Skeletal muscle tissue (tissue), 4 donors: ENCODE data around the gene ZSCAN5B. TPM values are rescaled to one million over a fixed set of nuclear protein-coding genes. Genes with fewer than 3 reads are reported as not detected.
"Not testable (repeated sequence)": the region's sequence is repeated elsewhere in the genome, so short reads cannot be mapped to it uniquely, and the experiment has no call there.

ENCODE experiments used
- H3K27ac ChIP-seq: one replicate; pipeline ENCODE4 v1.7.0; 2013; ENCODE audit warnings: mild to moderate bottlenecking, low read depth, low read length, inconsistent platforms
- H3K27me3 ChIP-seq, 3 donors: one replicate each; pipeline ENCODE4 v1.7.0; 2013; ENCODE audit warnings: low read length in 3 of 3; ENCODE audit not compliant: control insufficient read depth in 3 of 3, insufficient read depth in 3 of 3
- H3K36me3 ChIP-seq, 3 donors: one replicate each; pipeline ENCODE4 v1.7.0; 2013; ENCODE audit warnings: low read length in 3 of 3; ENCODE audit not compliant: control insufficient read depth in 3 of 3, insufficient read depth in 3 of 3
- H3K4me1 ChIP-seq, 3 donors: one replicate each; pipeline ENCODE4 v1.7.0; 2013; ENCODE audit warnings: low read length in 3 of 3, mild to moderate bottlenecking in 3 of 3; ENCODE audit not compliant: control insufficient read depth in 3 of 3, insufficient read depth in 3 of 3
- H3K4me3 ChIP-seq, 3 donors: one replicate each; pipeline ENCODE4 v1.7.0; 2013; ENCODE audit warnings: low read length in 3 of 3
- H3K9ac ChIP-seq, 3 donors: one replicate each; pipeline ENCODE4 v1.7.0; 2013; ENCODE audit warnings: low read length in 3 of 3, mild to moderate bottlenecking in 3 of 3, moderate library complexity in 2 of 3, low read depth in 1 of 3
- H3K9me3 ChIP-seq, 3 donors: one replicate each; pipeline ENCODE4 v1.7.0; 2013; ENCODE audit warnings: low read length in 3 of 3; ENCODE audit not compliant: control insufficient read depth in 3 of 3
- total RNA-seq: library from RNA; depleted of rRNA; stranded (reverse); fragments of >200 nt; gene quantifications from one replicate; pipeline ENCODE4 v1.2.3, GENCODE V29; 2014
- donor health status: Osteomylitis.

ZSCAN5B gene
- total RNA-seq, 1 donor from 2014 or later, result under 0.01 TPM

GRCh38 chr19:56177564-56178243 is 19.9 kb downstream of the ZSCAN5B start:
- no peak overlapping the region for H3K9ac ChIP-seq
- H3K27ac ChIP-seq, result no peak overlapping the region
- H3K27me3 ChIP-seq, result peaks cover 27 to 43% (median 30%) of the 10 kb centered on the region in 3 donors
- H3K4me1 ChIP-seq, result no peaks in the 10 kb centered on the region
- H3K4me3 ChIP-seq, result no peak overlapping the region
- H3K9me3 ChIP-seq, result no peaks in the 10 kb centered on the region
- H3K36me3 ChIP-seq, result no peaks in the 10 kb centered on the region

GRCh38 chr19:56176881-56177280 is 20.7 kb downstream of the ZSCAN5B start:
- no peaks in the 10 kb centered on the region for H3K4me1 ChIP-seq
- no peak overlapping the region for H3K27ac ChIP-seq
- H3K4me3 ChIP-seq, result no peak overlapping the region
- no peak overlapping the region for H3K9ac ChIP-seq
- H3K9me3 ChIP-seq, result no peaks in the 10 kb centered on the region
- peaks cover 27 to 36% (median 27%) of the 10 kb centered on the region in 3 donors for H3K27me3 ChIP-seq
- H3K36me3 ChIP-seq, result no peaks in the 10 kb centered on the region

DNA sequence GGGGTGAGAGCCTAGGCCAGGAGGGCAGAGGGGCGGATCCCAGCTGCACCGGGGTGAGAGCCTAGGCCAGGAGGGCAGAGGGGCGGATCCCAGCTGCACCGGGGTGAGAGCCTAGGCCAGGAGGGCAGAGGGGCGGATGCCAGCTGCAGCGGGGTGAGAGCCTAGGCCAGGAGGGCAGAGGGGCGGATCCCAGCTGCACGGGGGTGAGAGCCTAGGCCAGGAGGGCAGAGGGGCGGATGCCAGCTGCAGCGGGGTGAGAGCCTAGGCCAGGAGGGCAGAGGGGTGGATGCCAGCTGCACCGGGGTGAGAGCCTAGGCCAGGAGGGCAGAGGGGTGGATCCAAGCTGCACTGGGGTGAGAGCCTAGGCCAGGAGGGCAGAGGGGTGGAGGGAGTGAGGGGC is 21.3 kb downstream of the ZSCAN5B start:
- H3K9me3 ChIP-seq, H3K9ac ChIP-seq, H3K4me1 ChIP-seq, H3K27ac ChIP-seq, H3K4me3 ChIP-seq, H3K36me3 ChIP-seq: not testable (repeated sequence)
- H3K27me3 ChIP-seq, result peaks cover 25 to 32% (median 27%) of the 10 kb centered on the region in 3 donors

DNA sequence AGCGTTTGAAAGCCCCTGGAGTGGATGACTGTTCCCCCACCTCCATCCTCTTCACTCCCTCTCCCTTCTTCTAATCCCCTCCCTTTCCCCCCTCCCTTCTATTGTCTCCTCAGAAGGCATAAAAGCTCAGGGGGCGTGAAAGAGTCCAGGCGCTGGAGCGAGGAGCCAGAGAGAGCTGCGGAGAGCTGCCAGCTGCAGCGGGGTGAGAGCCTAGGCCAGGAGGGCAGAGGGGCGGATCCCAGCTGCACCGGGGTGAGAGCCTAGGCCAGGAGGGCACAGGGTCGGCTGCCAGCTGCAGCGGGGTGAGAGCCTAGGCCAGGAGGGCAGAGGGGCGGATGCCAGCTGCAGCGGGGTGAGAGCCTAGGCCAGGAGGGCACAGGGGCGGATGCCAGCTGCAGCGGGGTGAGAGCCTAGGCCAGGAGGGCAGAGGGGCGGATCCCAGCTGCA is 21.7 kb downstream of the ZSCAN5B start, which contains the start of gene GALP:
Gene GALP, plus strand, starts transcription at position 148 of the 447 bp plus-strand sequence. CDS start 1,101 bp downstream, outside the sequence.
- not testable (repeated sequence) for H3K36me3 ChIP-seq, H3K9ac ChIP-seq, H3K4me1 ChIP-seq, H3K4me3 ChIP-seq, H3K9me3 ChIP-seq, H3K27ac ChIP-seq
- peaks cover 25 to 32% (median 27%) of the 10 kb centered on the region in 3 donors for H3K27me3 ChIP-seq

DNA sequence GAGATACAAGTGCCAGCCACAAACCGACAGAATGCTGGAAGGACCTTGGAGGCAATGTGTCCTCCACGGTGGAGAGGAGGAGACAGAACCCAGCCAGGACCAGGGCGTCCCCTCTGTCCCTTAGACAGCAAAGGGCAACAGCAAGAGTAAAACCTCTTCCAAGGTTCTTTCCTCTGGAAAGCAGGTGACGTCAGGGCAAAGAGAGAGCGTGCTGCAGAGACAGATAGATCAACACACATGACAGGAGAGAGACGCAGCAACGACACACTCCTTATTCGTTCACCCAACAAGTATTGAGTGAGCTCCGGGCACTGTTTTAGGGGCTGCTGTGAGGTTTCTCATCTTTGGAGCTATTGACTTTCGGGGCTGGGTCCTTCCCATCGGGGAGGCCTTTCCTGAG is 23.0 kb downstream of the ZSCAN5B start:
- no peaks in the 10 kb centered on the region for H3K4me1 ChIP-seq
- no peaks in the 10 kb centered on the region for H3K36me3 ChIP-seq
- H3K9ac ChIP-seq, result no peak overlapping the region
- no peaks in the 10 kb centered on the region for H3K9me3 ChIP-seq
- H3K27me3 ChIP-seq, result peaks cover 27 to 32% (median 27%) of the 10 kb centered on the region in 3 donors
- H3K27ac ChIP-seq, result no peak overlapping the region
- no peak overlapping the region for H3K4me3 ChIP-seq

GRCh38 chr19:56174086-56174485 is 23.5 kb downstream of the ZSCAN5B start:
- H3K27ac ChIP-seq, result no peak overlapping the region
- H3K36me3 ChIP-seq, result no peaks in the 10 kb centered on the region
- H3K9me3 ChIP-seq, result no peaks in the 10 kb centered on the region
- H3K4me3 ChIP-seq, result no peak overlapping the region
- H3K9ac ChIP-seq, result no peak overlapping the region
- no peaks in the 10 kb centered on the region for H3K4me1 ChIP-seq
- peaks cover 27 to 32% (median 27%) of the 10 kb centered on the region in 3 donors for H3K27me3 ChIP-seq

DNA sequence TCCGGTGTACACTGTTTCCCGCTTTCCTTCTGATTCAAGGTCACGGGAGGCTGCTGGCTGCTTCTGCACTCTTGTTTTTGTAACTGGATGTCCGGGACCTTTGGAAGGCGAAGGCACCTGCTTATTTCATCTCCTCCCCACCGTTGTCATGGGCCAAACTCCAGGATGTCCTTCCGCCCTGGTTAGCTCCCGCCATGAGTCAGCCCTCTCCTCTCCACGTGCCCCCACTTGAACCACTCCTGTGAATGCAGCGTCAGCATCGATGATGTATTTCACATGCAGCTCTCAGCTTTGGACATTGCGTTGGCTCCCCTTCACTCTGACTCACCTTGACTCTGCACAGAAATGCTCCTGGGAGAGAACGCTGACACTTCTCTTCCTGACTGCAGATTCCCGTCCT is 27.3 kb downstream of the ZSCAN5B start:
- peaks cover 9 to 16% (median 13%) of the 10 kb centered on the region in 3 donors for H3K27me3 ChIP-seq
- no peaks in the 10 kb centered on the region for H3K36me3 ChIP-seq
- no peak overlapping the region for H3K4me3 ChIP-seq
- no peak overlapping the region for H3K27ac ChIP-seq
- no peaks in the 10 kb centered on the region for H3K9me3 ChIP-seq
- no peak overlapping the region for H3K9ac ChIP-seq
- no peaks in the 10 kb centered on the region for H3K4me1 ChIP-seq

- H3K4me1 ChIP-seq, result no peaks in the 10 kb centered on the region
- no peaks in the 10 kb centered on the region for H3K9me3 ChIP-seq
- H3K9ac ChIP-seq, result no peak overlapping the region
- no peak overlapping the region for H3K4me3 ChIP-seq
- H3K36me3 ChIP-seq, result no peaks in the 10 kb centered on the region
- H3K27me3 ChIP-seq, result peaks cover 0 to 2% (median 0%) of the 10 kb centered on the region in 3 donors
- no peak overlapping the region for H3K27ac ChIP-seq
These were observed 30.5 kb downstream of the ZSCAN5B start for GRCh38 chr19:56167064-56167578.

DNA sequence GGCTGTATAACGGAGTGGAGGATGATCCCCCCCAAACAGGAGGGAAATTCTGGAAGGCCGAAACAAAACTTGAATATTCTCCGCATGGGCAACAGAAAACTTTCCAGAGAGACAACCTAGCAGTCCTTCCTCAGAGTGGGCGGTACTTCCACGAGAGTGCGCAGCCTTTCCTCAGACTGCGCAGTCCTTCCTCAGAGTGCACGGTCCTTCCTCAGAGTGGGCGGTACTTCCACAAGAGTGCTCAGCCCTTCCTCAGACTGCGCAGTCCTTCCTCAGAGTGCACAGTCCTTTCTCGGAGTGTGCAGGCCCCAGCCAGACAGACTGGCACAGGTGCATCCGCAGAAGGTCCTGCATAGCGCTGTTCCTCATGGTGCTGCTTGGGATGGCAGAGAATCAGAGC is 34.5 kb downstream of the ZSCAN5B start:
- Histone ChIP-seq H3K9ac (no peak overlapping the region), H3K36me3 (peaks cover 19 to 24% (median 22%) of the 10 kb centered on the region in 3 donors)

GRCh38 chr19:56162258-56162657 is 35.3 kb downstream of the ZSCAN5B start:
- Histone ChIP-seq H3K9me3 (no peaks in the 10 kb centered on the region), H3K9ac (no peak overlapping the region), H3K4me1 (no peaks in the 10 kb centered on the region), H3K36me3 (peaks cover 22 to 25% (median 22%) of the 10 kb centered on the region in 3 donors), H3K27me3 (no peaks in the 10 kb centered on the region), H3K27ac (no peak overlapping the region), H3K4me3 (no peak overlapping the region)

More for the DNA sequence above, 34.5 kb downstream of the ZSCAN5B start:
- H3K27me3 ChIP-seq, result no peaks in the 10 kb centered on the region
- no peak overlapping the region for H3K27ac ChIP-seq
- H3K9me3 ChIP-seq, result no peaks in the 10 kb centered on the region
- H3K4me3 ChIP-seq, result no peak overlapping the region
- no peaks in the 10 kb centered on the region for H3K4me1 ChIP-seq
